HG03175 (cell line): ENCODE data around the gene TENM3.
A peak's percentile ranks its signal among the peaks of the same experiment; 100 is the strongest.

Experiments
- ATAC-seq: cut with Tn5 transposase; IDR thresholded peaks from one replicate; pipeline ENCODE4 v1.9.1; 2021; ENCODE audit warnings: mild to moderate bottlenecking, moderate library complexity; ENCODE audit not compliant: unreplicated experiment

The TENM3 gene

DNA sequence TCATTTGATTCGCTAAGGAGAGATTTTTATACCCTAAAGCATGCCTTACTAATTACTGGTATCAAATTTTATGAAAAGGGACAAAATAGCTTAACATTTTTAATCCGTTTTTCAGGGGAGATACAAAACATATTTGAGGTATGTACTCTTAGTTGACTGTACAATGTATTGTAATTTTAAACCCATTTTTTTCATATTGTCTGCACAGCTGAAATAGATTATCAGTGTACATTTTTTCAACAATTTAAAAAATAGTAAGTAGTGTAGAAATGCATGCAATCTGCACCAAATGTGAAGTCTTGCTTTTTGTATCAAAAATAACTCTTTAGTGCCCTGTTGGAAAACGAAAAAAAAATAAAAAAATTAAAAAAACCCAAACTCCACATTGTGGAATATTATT lies 82.2 kb downstream of the TENM3 start:
- no peak for ATAC-seq

DNA sequence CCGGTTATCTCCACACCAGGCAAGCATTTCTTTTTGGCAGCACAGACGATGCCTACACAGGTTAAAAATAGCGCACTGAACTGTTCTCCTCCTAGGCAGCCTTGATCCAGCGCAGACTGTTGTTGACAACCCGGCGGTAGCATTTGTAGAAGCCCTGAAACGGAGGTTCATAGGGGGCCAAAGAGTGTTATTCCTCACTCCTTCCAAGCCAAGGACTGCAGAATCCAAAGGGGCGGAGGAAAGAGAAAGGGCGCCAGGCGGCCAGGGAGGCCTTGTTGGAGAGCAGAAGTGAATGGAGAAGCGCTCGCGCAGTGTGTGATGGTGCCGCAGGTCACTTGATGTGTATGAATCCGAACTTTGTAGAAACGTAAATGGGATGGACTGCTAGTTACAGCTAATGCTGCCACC lies 82.7 kb downstream of the TENM3 start:
- no peak for ATAC-seq

- no peak for ATAC-seq
These were observed 85.3 kb downstream of the TENM3 start for GRCh38 chr4:182328505-182328904.

- ATAC-seq = no peak
These were observed 94.2 kb downstream of the TENM3 start for GRCh38 chr4:182337366-182337765.

DNA sequence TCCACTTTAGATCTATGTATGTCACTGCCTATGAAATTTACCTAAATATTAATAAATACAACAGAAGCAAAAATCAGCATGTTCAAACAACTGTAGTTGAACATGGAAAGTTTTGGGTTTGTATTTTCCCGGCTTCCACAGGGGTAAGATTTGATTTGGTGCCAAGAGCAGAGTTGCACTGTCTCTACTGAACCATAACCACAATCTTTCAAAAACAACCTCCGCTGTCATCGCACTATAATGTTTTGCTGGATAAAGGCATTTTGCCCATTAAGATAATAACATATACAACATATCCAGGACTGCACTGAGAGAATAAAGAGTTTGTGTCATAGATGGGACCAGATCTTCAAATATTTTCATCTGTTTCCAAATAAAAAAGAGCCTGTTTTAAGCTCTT lies 94.9 kb downstream of the TENM3 start:
- no peak for ATAC-seq

DNA sequence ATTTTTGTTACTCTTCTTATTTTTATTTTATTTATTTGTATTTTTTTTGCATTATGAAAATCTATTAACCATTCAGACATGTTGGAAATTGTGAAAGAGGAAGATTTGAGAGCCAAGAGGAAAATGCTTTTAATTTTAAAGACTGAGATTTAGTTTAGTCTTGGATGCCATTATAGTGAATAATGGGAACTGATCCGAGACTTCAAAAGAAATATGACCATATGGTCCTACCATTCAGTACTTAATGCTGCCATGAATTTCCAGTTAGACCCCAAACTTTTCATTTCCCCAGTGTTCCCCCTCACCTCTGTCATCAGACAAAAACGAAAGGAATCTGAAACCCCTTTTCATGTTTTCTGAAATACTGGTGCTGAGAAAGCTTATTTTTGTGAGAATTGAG lies 95.5 kb downstream of the TENM3 start:
- no peak for ATAC-seq

DNA sequence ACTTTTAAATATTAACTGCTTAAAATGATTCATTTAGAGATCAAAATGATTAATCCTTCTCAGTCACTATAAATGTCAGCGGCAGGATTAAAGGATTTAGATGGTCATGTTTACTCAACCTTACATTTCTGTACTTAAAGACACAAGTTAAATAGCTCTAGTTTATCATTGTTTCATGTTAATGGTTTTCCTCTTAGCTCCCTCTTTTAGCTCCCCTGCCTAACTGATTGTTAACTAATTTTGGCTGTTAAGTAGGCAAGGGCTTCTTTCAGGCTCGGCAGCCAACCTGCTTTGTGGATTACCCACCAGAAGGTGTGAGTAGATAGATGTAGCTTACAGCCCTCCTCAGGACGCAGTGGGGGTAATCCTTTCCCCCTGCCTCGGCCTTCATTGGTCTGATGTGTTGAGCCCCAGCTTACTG lies 96.0 kb downstream of the TENM3 start:
- no peak for ATAC-seq

- ATAC-seq = no peak
These were observed 100.3 kb downstream of the TENM3 start for GRCh38 chr4:182343453-182343852.

DNA sequence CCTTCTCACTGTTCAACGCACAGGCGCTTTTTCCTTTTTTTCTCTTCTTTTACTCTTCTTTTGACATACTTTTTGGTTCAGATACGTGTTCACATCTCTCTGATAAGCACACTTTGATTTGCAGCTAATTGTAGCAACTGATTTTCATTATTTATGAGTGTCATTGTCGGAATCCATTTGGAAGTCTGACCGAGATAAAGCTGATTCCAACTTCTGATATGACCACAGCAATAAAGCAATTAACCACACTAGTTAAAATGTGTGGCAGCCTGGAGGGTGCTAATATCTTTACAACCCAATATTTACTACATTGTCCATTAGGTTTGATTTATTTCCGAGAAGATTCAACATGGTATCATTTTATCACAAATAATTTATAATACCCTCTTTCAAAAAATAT lies 101.8 kb downstream of the TENM3 start:
- no peak for ATAC-seq

GRCh38 chr4:182346250-182346649 lies 103.0 kb downstream of the TENM3 start:
- ATAC-seq = no peak

- no peak for ATAC-seq
These were observed 103.6 kb downstream of the TENM3 start for GRCh38 chr4:182346675-182347375.

DNA sequence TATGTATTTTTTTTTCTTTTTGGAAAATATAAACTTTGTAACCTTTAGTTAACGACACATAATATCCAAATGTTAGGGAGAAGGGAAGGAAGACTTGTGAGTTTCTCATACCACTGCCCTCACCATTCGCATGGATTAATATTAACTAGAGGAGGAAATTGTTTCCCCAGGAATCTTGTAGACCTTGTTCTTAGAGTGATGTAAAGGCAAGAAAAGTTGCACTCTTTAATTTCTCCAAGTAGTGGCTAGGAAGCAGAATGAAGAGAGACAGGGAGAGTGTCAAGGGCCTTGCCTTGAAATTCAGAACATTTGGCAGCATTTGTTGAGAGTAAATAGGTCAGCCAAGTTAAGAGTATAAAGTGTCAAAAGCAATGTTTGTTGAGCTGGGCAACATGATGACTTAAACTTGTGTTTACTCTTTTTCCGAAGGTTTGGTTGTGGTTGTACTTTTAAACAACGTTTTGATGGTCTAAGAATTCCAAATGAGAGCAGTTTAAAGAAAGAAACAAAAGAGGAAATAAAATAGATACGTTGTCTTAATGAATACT lies 105.7 kb downstream of the TENM3 start:
- ATAC-seq = no peak

DNA sequence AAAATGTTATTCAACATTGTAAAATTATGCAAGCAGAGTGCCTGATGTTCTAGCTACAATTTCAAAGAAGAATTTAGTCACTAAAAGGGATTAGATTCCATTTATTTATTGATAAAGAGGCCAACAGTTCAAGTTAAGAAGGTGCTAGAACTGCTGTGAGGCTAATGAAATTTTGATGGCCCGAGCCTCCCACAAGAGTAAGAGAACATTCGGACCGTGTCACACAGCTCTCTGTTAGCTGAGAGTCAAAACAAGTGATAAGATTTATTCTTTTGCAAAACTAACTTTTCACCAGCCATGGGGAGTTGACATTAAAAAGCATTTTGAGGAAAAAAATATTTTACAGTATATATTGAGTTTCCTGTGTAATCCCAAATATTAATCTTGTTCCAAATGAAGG lies 106.8 kb downstream of the TENM3 start:
- no peak for ATAC-seq

GRCh38 chr4:182351485-182351884 lies 108.3 kb downstream of the TENM3 start:
- no peak for ATAC-seq

DNA sequence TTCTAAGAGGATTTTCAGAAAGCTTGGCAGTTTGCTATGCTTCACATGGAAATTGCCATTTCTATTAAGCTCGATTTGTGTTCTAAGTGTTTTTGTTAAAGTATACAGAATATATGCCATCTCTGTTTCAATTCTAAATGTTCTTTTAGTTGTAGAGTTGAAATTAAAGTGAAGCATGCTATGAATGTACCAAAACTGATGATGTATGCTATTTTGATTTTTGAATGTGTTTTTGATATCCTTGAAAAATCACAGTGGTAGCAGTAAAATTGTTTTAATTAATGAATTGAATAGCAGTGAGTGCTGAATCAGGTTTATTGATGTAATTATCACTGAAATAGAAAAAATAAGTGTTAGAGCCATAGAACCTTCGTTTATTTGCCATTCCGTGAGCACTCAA lies 110.9 kb downstream of the TENM3 start:
- no peak for ATAC-seq

GRCh38 chr4:182354867-182355266 lies 111.7 kb downstream of the TENM3 start:
- ATAC-seq = no peak

- ATAC-seq = no peak
These were observed 124.0 kb downstream of the TENM3 start for GRCh38 chr4:182367153-182367552.

GRCh38 chr4:182369211-182369610 lies 126.0 kb downstream of the TENM3 start:
- no peak for ATAC-seq

DNA sequence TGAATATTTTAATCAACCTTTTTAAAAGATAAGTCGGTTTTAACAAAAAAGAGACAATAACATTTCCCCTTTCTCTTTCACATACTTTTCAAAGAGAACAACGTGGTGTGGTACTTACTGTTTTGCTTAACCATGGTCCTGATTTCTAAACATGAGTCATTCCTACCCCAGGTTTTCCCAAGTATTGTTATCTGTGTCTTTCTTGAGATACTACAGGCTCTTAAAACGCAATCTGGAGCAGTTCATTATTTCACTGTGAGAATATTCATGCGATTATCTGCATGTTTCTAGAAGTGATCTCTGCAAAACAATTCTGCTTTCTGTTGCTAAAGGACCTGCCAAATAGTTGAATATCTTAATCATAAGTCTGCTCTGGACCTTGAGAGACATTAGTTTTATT lies 127.3 kb downstream of the TENM3 start:
- ATAC-seq = no peak

- ATAC-seq = no peak
These were observed 137.6 kb downstream of the TENM3 start for GRCh38 chr4:182380771-182381181.

GRCh38 chr4:182382941-182383340 lies 139.7 kb downstream of the TENM3 start:
- ATAC-seq = no peak

- no peak for ATAC-seq
These were observed 141.5 kb downstream of the TENM3 start for GRCh38 chr4:182384631-182385091.

GRCh38 chr4:182385897-182386296 lies 142.7 kb downstream of the TENM3 start:
- ATAC-seq = peak; percentile 83
